Muscle layer of colon (tissue), 2 donors: Measurements from ENCODE around the gene PHC1.
"Not testable (repeated sequence)": the region's sequence is repeated elsewhere in the genome, so short reads cannot be mapped to it uniquely, and the experiment has no call there.

Experiments
- H3K27ac ChIP-seq: one replicate; pipeline ENCODE4 v1.7.0; 2013; ENCODE audit warnings: low read depth, mild to moderate bottlenecking, low read length, moderate library complexity
- H3K27me3 ChIP-seq, 2 donors: one replicate each; pipeline ENCODE4 v1.7.0; 2013; ENCODE audit warnings: low read length in 2 of 2, mild to moderate bottlenecking in 2 of 2; ENCODE audit not compliant: insufficient read depth in 2 of 2, control insufficient read depth in 1 of 2
- H3K36me3 ChIP-seq: one replicate; pipeline ENCODE4 v1.7.0; 2013; ENCODE audit warnings: mild to moderate bottlenecking, low read length; ENCODE audit not compliant: insufficient read depth
- H3K4me1 ChIP-seq: one replicate; pipeline ENCODE4 v1.7.0; 2013; ENCODE audit warnings: mild to moderate bottlenecking, low read length; ENCODE audit not compliant: insufficient read depth
- H3K4me3 ChIP-seq, 2 donors: one replicate each; pipeline ENCODE4 v1.7.0; 2013; ENCODE audit warnings: low read length in 2 of 2, low read depth in 1 of 2, mild to moderate bottlenecking in 1 of 2, moderate library complexity in 1 of 2
- H3K9ac ChIP-seq: one replicate; pipeline ENCODE4 v1.7.0; 2013; ENCODE audit warnings: low read length
- H3K9me3 ChIP-seq: one replicate; pipeline ENCODE4 v1.7.0; 2013; ENCODE audit warnings: mild to moderate bottlenecking, low read length
- donor health status: abdominal sarcoma.
- donor health status: Adenocarcinoma of cecum.

Gene PHC1

GRCh38 chr12:8912914-8913313 lies 1.4 kb upstream of the PHC1 start:
- Histone ChIP-seq H3K27ac (peak overlapping the region; percentile 99), H3K27me3 (no peaks in the 10 kb centered on the region), H3K9me3 (no peaks in the 10 kb centered on the region), H3K4me1 (peaks cover 19% of the 10 kb centered on the region), H3K9ac (peak overlapping the region; percentile 89), H3K4me3 (peak overlapping the region; percentile 89 to 91), H3K36me3 (no peaks in the 10 kb centered on the region)

GRCh38 chr12:8913702-8914032 lies 642 bp upstream of the PHC1 start:
- Histone ChIP-seq H3K9me3 (no peaks in the 10 kb centered on the region), H3K36me3 (peaks cover 5% of the 10 kb centered on the region)

GRCh38 chr12:8914716-8915526 lies 612 bp downstream of the PHC1 start:
- Histone ChIP-seq H3K9ac (peak overlapping the region; percentile 34), H3K27me3 (no peaks in the 10 kb centered on the region), H3K4me1 (peaks cover 19% of the 10 kb centered on the region), H3K9me3 (no peaks in the 10 kb centered on the region), H3K27ac (peak overlapping the region; percentile 76), H3K36me3 (peaks cover 11% of the 10 kb centered on the region), H3K4me3 (peak overlapping the region; percentile 59 to 78)

More at GRCh38 chr12:8913702-8914032, 642 bp upstream of the PHC1 start:
- Histone ChIP-seq H3K27ac (peak overlapping the region; percentile 99), H3K27me3 (no peaks in the 10 kb centered on the region), H3K4me1 (peaks cover 19% of the 10 kb centered on the region), H3K4me3 (peak overlapping the region; percentile 89 to 91), H3K9ac (peak overlapping the region; percentile 89)

GRCh38 chr12:8916154-8916553 lies 1.8 kb downstream of the PHC1 start:
- H3K27me3 ChIP-seq, result no peaks in the 10 kb centered on the region
- peaks cover 18% of the 10 kb centered on the region for H3K36me3 ChIP-seq
- H3K27ac ChIP-seq, result no peak overlapping the region

GRCh38 chr12:8917031-8917430 lies 2.7 kb downstream of the PHC1 start:
- peaks cover 22% of the 10 kb centered on the region for H3K36me3 ChIP-seq
- no peak overlapping the region for H3K27ac ChIP-seq
- H3K27me3 ChIP-seq, result no peaks in the 10 kb centered on the region
- H3K9ac ChIP-seq, result no peak overlapping the region
- H3K9me3 ChIP-seq, result no peaks in the 10 kb centered on the region
- H3K4me1 ChIP-seq, result peaks cover 19% of the 10 kb centered on the region
- no peak overlapping the region for H3K4me3 ChIP-seq

More at GRCh38 chr12:8916154-8916553, 1.8 kb downstream of the PHC1 start:
- Histone ChIP-seq H3K9ac (no peak overlapping the region), H3K9me3 (no peaks in the 10 kb centered on the region), H3K4me1 (peaks cover 19% of the 10 kb centered on the region), H3K4me3 (no peak overlapping the region)

GRCh38 chr12:8917751-8918150 lies 3.4 kb downstream of the PHC1 start:
- Histone ChIP-seq H3K9me3 (no peaks in the 10 kb centered on the region), H3K36me3 (peaks cover 27% of the 10 kb centered on the region), H3K9ac (no peak overlapping the region), H3K27me3 (no peaks in the 10 kb centered on the region), H3K4me1 (peaks cover 17% of the 10 kb centered on the region), H3K4me3 (no peak overlapping the region), H3K27ac (no peak overlapping the region)

- peaks cover 33% of the 10 kb centered on the region for H3K36me3 ChIP-seq
- H3K9me3 ChIP-seq, H3K9ac ChIP-seq: not testable (repeated sequence)
These were observed 5.3 kb downstream of the PHC1 start for GRCh38 chr12:8919643-8920042.

GRCh38 chr12:8922544-8922943 lies 8.2 kb downstream of the PHC1 start:
- Histone ChIP-seq H3K27me3 (no peaks in the 10 kb centered on the region), H3K36me3 (peaks cover 33% of the 10 kb centered on the region)

More at GRCh38 chr12:8919643-8920042, 5.3 kb downstream of the PHC1 start:
- not testable (repeated sequence) for H3K27me3 ChIP-seq, H3K27ac ChIP-seq, H3K4me3 ChIP-seq, H3K4me1 ChIP-seq

GRCh38 chr12:8930655-8931323 lies 16.5 kb downstream of the PHC1 start:
- H3K27ac ChIP-seq, H3K27me3 ChIP-seq, H3K4me3 ChIP-seq, H3K4me1 ChIP-seq, H3K9me3 ChIP-seq, H3K9ac ChIP-seq: not testable (repeated sequence)
- H3K36me3 ChIP-seq, result peaks cover 38% of the 10 kb centered on the region

More at GRCh38 chr12:8922544-8922943, 8.2 kb downstream of the PHC1 start:
- Histone ChIP-seq H3K9me3 (no peaks in the 10 kb centered on the region), H3K4me3 (no peak overlapping the region), H3K9ac (no peak overlapping the region), H3K27ac (no peak overlapping the region), H3K4me1 (no peaks in the 10 kb centered on the region)

- not testable (repeated sequence) for H3K9ac ChIP-seq, H3K27ac ChIP-seq, H3K9me3 ChIP-seq, H3K4me1 ChIP-seq, H3K27me3 ChIP-seq, H3K4me3 ChIP-seq
- peaks cover 40% of the 10 kb centered on the region for H3K36me3 ChIP-seq
These were observed 18.2 kb downstream of the PHC1 start for GRCh38 chr12:8932464-8932863.

GRCh38 chr12:8934080-8934479 lies 19.8 kb downstream of the PHC1 start:
- not testable (repeated sequence) for H3K9me3 ChIP-seq, H3K27ac ChIP-seq, H3K4me1 ChIP-seq, H3K9ac ChIP-seq, H3K4me3 ChIP-seq, H3K27me3 ChIP-seq
- H3K36me3 ChIP-seq, result peaks cover 43% of the 10 kb centered on the region
